ENCODE results near the gene LYPD6B.

LYPD6B gene

GRCh38 chr2:149119368-149119767 lies 80.9 kb downstream of the LYPD6B start:
- DNase-seq (ENCODE audit: low read depth in 2 of 2): no peak

GRCh38 chr2:149122516-149122915 lies 84.0 kb downstream of the LYPD6B start:
- DNase-seq (ENCODE audit: low read depth in 2 of 2): no peak

- no peak for DNase-seq (ENCODE audit: low read depth in 2 of 2)
These were observed 86.7 kb downstream of the LYPD6B start for GRCh38 chr2:149125031-149125725.

GRCh38 chr2:149129433-149129832 lies 90.9 kb downstream of the LYPD6B start:
- DNase-seq (ENCODE audit: low read depth in 2 of 2): no peak

GRCh38 chr2:149132339-149132738 lies 93.8 kb downstream of the LYPD6B start:
- DNase-seq (ENCODE audit: low read depth in 2 of 2): no peak

GRCh38 chr2:149132901-149133300 lies 94.4 kb downstream of the LYPD6B start:
- no peak for DNase-seq (ENCODE audit: low read depth in 2 of 2)

- no peak for DNase-seq (ENCODE audit: low read depth in 2 of 2)
These were observed 95.9 kb downstream of the LYPD6B start for GRCh38 chr2:149134335-149134923.

GRCh38 chr2:149136111-149136510 lies 97.6 kb downstream of the LYPD6B start:
- DNase-seq (ENCODE audit: low read depth in 2 of 2): no peak

GRCh38 chr2:149141046-149141445 lies 102.5 kb downstream of the LYPD6B start:
- DNase-seq (ENCODE audit: low read depth in 2 of 2): no peak

- DNase-seq (ENCODE audit: low read depth in 2 of 2): no peak
These were observed 105.2 kb downstream of the LYPD6B start for GRCh38 chr2:149143734-149144133.

- no peak for DNase-seq (ENCODE audit: low read depth in 2 of 2)
These were observed 107.1 kb downstream of the LYPD6B start for GRCh38 chr2:149145314-149146295.

GRCh38 chr2:149146876-149147275 lies 108.4 kb downstream of the LYPD6B start:
- DNase-seq (ENCODE audit: low read depth in 2 of 2): no peak

- DNase-seq (ENCODE audit: low read depth in 2 of 2): no peak
These were observed 109.9 kb downstream of the LYPD6B start for GRCh38 chr2:149148194-149149006.

- DNase-seq (ENCODE audit: low read depth in 2 of 2): no peak
These were observed 110.5 kb downstream of the LYPD6B start for GRCh38 chr2:149149007-149149297.

- no peak for DNase-seq (ENCODE audit: low read depth in 2 of 2)
These were observed 114.0 kb downstream of the LYPD6B start for GRCh38 chr2:149152469-149152953.

- DNase-seq (ENCODE audit: low read depth in 2 of 2): no peak
These were observed 116.9 kb downstream of the LYPD6B start for GRCh38 chr2:149155196-149155969.

- no peak for DNase-seq (ENCODE audit: low read depth in 2 of 2)
These were observed 117.5 kb downstream of the LYPD6B start for GRCh38 chr2:149155988-149156387.

GRCh38 chr2:149156971-149157740 lies 118.7 kb downstream of the LYPD6B start:
- no peak for DNase-seq (ENCODE audit: low read depth in 2 of 2)

GRCh38 chr2:149158957-149159356 lies 120.5 kb downstream of the LYPD6B start:
- DNase-seq (ENCODE audit: low read depth in 2 of 2): no peak

- DNase-seq (ENCODE audit: low read depth in 2 of 2): no peak
These were observed 121.7 kb downstream of the LYPD6B start for GRCh38 chr2:149160195-149160594.

Data from stimulated activated CD8-positive, alpha-beta memory T cell treated with anti-CD3 and anti-CD28 coated beads, Interleukin-7, amount 100 ng/mL, for 4 hours (primary cell).